Stimulated activated CD8-positive, alpha-beta memory T cell treated with anti-CD3 and anti-CD28 coated beads, Interleukin-4, amount 100 ng/mL, for 1 hour (primary cell): ENCODE results near the gene AXL.
"Not testable (repeated sequence)": the region's sequence is repeated elsewhere in the genome, so short reads cannot be mapped to it uniquely, and the experiment has no call there.

ENCODE experiments used
- DNase-seq, 2 donors: peaks; one replicate each; pipeline ENCODE4 v3.0.0-alpha.2; 2020; ENCODE audit warnings: low read depth in 2 of 2, low spot score in 1 of 2

Gene AXL

GRCh38 chr19:41206456-41206855, 12.6 kb upstream of the AXL start:
- no peak for DNase-seq

GRCh38 chr19:41206926-41207750, 11.9 kb upstream of the AXL start:
- no peak for DNase-seq

- no peak for DNase-seq
Observed at GRCh38 chr19:41214161-41214560, 4.9 kb upstream of the AXL start.

- DNase-seq, result no peak
Observed at GRCh38 chr19:41217741-41218140, 1.3 kb upstream of the AXL start.

GRCh38 chr19:41218249-41218614, 791 bp upstream of the AXL start:
- DNase-seq, result no peak

- no peak for DNase-seq
Observed at GRCh38 chr19:41219924-41220567, 1.0 kb downstream of the AXL start.

- no peak for DNase-seq
Observed at GRCh38 chr19:41220811-41221210, 1.8 kb downstream of the AXL start.

- DNase-seq, result no peak
Observed at GRCh38 chr19:41221514-41222205, 2.6 kb downstream of the AXL start.

GRCh38 chr19:41222240-41222639, 3.2 kb downstream of the AXL start:
- DNase-seq, result no peak

GRCh38 chr19:41223431-41224234, 4.6 kb downstream of the AXL start:
- DNase-seq, result no peak

- DNase-seq, result no peak
Observed at GRCh38 chr19:41224632-41225031, 5.6 kb downstream of the AXL start.

- DNase-seq, result no peak
Observed at GRCh38 chr19:41225238-41226052, 6.4 kb downstream of the AXL start.

GRCh38 chr19:41226053-41226873, 7.2 kb downstream of the AXL start:
- no peak for DNase-seq

- no peak for DNase-seq
Observed at GRCh38 chr19:41226874-41227390, 7.9 kb downstream of the AXL start.

GRCh38 chr19:41228486-41228885, 9.5 kb downstream of the AXL start:
- no peak for DNase-seq

GRCh38 chr19:41229338-41229737, 10.3 kb downstream of the AXL start:
- not testable (repeated sequence) for DNase-seq

GRCh38 chr19:41230067-41230857, 11.2 kb downstream of the AXL start:
- DNase-seq, result no peak

- DNase-seq, result no peak
Observed at GRCh38 chr19:41232686-41233085, 13.7 kb downstream of the AXL start.
